ENCODE data around the gene OVOL3. TPM values are rescaled to one million over a fixed set of nuclear protein-coding genes. Genes with fewer than 3 reads are reported as not detected.
"Not testable (repeated sequence)": the region's sequence is repeated elsewhere in the genome, so short reads cannot be mapped to it uniquely, and the experiment has no call there.

The OVOL3 gene
- not detected for polyA plus RNA-seq (2013)

DNA sequence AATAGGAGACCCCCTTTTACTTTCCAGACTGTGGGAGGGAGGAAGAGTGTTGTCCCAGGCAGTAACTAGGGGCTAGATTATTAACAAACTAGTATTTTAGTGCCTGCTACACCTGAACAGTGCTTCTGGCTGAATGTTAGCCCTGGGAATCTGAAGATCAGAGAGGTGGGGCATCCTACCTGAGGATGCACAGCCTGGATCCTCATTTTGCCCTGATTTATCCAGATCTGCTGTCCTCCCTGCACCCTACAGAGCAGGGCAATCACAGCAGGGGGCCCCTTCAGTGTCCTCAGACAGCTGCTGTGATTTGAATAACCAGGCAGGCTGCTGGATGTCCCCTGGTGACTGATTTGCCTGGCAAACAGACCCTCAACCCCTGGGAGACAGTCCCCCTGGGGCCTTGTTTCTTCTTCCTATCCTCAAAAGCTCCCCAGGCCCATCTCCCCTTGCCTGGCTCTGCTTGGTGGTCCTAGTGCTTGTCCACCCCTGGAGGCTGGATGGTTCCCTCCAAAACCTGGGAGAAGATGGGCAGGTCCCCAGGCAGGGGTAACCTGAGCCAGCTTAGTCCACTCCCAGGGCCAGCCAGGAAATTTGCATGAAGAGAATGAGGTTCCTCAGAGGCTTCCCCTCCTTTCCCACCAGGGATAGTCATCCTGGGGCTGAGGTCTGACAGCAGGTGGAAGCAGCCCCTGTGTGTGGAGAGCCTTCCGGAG lies at the start of gene OVOL3:
Gene OVOL3 (plus strand): TSS at position 657 of the 713 bp plus-strand sequence. CDS start 60 bp downstream, outside the sequence.
- H3K4me3 ChIP-seq (ENCODE audit: control insufficient read depth in 1 of 7, extremely low read depth in 1 of 7, insufficient read depth in 4 of 7, low read depth in 2 of 7, low read length in 6 of 7), result no peak within 1 kb of the TSS
- no peaks in the 10 kb centered on the region for H3K9me3 ChIP-seq (ENCODE audit: control extremely low read depth in 1 of 5, control insufficient read depth in 4 of 5, insufficient read depth in 2 of 5, low read depth in 1 of 5, low read length in 4 of 5)
- POLR2A ChIA-PET, result no interaction called here
- no peak for DNase-seq
- WGBS (ENCODE audit: insufficient coverage), result 100% methylated on average over 1 of the region's 1 CpG
- no peak within 1 kb of the TSS for H3K27ac ChIP-seq (ENCODE audit: insufficient read depth in 1 of 2, low read depth in 1 of 2, low read length in 2 of 2, poor library complexity in 1 of 2, severe bottlenecking in 2 of 2)
- CTCF ChIA-PET, result interaction anchor here (1.2 kb wide), 1 partner anchor 15 kb away, joined by 3 read pairs; no protein-coding TSS in a partner anchor
- H3K36me3 ChIP-seq (ENCODE audit: control insufficient read depth in 4 of 4, insufficient read depth in 4 of 4, low read length in 3 of 4), result peaks cover 3 to 44% (median 17%) of the 10 kb centered on the region in 4 experiments
- no peaks in the 10 kb centered on the region for H3K27me3 ChIP-seq (replicated peaks in 2 of 5; ENCODE audit: control insufficient read depth in 4 of 5, insufficient read depth in 5 of 5, low read length in 4 of 5)
- H3K4me1 ChIP-seq (ENCODE audit: control extremely low read depth in 1 of 4, control insufficient read depth in 4 of 4, insufficient read depth in 4 of 4, low read length in 3 of 4), result peaks cover 0 to 16% (median 14%) of the 10 kb centered on the region in 4 experiments

DNA sequence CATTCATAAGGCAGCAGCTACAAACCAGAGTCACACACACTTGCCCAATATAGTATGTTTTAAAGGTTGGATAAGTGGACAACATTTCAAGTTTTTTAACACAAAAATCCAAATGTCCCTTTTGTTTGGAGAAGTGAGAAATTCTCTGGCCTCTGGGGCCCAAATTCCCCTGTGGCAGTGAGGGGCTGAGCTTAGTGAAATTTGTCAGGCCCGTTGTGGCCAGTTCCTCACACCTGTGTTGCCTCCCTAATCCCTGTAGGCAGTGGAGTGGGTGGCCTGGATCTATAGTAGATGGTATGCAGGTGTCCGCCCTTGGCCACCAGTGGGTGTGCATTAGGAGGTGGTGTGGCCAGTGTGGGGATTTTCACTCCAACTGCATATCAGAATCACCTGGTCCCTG lies 49.6 kb upstream of the OVOL3 start:
- Histone ChIP-seq H3K27me3 (replicated peaks in 2 of 5; ENCODE audit: control insufficient read depth in 4 of 5, insufficient read depth in 5 of 5, low read length in 4 of 5) (no peaks in the 10 kb centered on the region), H3K27ac (ENCODE audit: insufficient read depth in 1 of 2, low read depth in 1 of 2, low read length in 2 of 2, poor library complexity in 1 of 2, severe bottlenecking in 2 of 2) (no peak overlapping the region), H3K36me3 (ENCODE audit: control insufficient read depth in 4 of 4, insufficient read depth in 4 of 4, low read length in 3 of 4) (peaks cover 5 to 70% (median 37%) of the 10 kb centered on the region in 4 experiments), H3K4me3 (ENCODE audit: control insufficient read depth in 1 of 7, extremely low read depth in 1 of 7, insufficient read depth in 4 of 7, low read depth in 2 of 7, low read length in 6 of 7) (no peak overlapping the region), H3K9me3 (ENCODE audit: control extremely low read depth in 1 of 5, control insufficient read depth in 4 of 5, insufficient read depth in 2 of 5, low read depth in 1 of 5, low read length in 4 of 5) (no peaks in the 10 kb centered on the region), H3K4me1 (ENCODE audit: control extremely low read depth in 1 of 4, control insufficient read depth in 4 of 4, insufficient read depth in 4 of 4, low read length in 3 of 4) (peaks cover 0 to 5% (median 0%) of the 10 kb centered on the region in 4 experiments)
- CTCF ChIA-PET, result interaction anchor here (0.8 to 1.8 kb wide), 9 partner anchors 11 to 108 kb away, joined by 3 to 9 read pairs (median 3); no protein-coding TSS in a partner anchor
- no peak for DNase-seq
- POLR2A ChIA-PET, result no interaction called here
- 100% methylated on average over 1 of the region's 2 CpGs for WGBS (ENCODE audit: insufficient coverage)

DNA sequence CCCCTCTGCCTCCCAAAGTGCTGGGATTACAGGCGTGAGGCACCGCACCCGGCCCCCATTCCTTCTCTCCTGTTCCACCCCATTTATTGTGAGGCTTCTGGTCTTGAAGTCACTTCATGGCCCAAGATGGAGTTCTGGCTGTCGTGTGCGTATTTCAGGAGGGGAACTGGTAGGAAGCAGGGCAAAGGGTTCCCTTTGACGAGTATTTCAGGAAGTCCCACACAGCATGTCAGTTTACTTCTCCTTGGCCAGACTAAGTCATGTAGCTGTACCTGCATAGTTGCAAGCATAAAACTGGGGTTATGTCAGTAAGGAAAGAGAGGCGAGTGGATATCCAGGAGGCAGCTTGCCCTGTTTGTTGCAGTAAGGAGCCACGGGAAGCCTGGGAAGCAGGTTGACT lies 46.1 kb upstream of the OVOL3 start:
- WGBS (ENCODE audit: insufficient coverage), result 89% methylated on average over 6 of the region's 8 CpGs
- ChIA-PET POLR2A (no interaction called here), CTCF (interaction anchor here (0.6 kb wide), 1 partner anchor 68 kb away, joined by 3 read pairs; no protein-coding TSS in a partner anchor)
- DNase-seq, result no peak
- Histone ChIP-seq H3K27ac (ENCODE audit: insufficient read depth in 1 of 2, low read depth in 1 of 2, low read length in 2 of 2, poor library complexity in 1 of 2, severe bottlenecking in 2 of 2) (no peak overlapping the region), H3K4me3 (ENCODE audit: control insufficient read depth in 1 of 7, extremely low read depth in 1 of 7, insufficient read depth in 4 of 7, low read depth in 2 of 7, low read length in 6 of 7) (no peak overlapping the region), H3K36me3 (ENCODE audit: control insufficient read depth in 4 of 4, insufficient read depth in 4 of 4, low read length in 3 of 4) (peaks cover 5 to 68% (median 34%) of the 10 kb centered on the region in 4 experiments), H3K27me3 (replicated peaks in 2 of 5; ENCODE audit: control insufficient read depth in 4 of 5, insufficient read depth in 5 of 5, low read length in 4 of 5) (no peaks in the 10 kb centered on the region), H3K9me3 (ENCODE audit: control extremely low read depth in 1 of 5, control insufficient read depth in 4 of 5, insufficient read depth in 2 of 5, low read depth in 1 of 5, low read length in 4 of 5) (no peaks in the 10 kb centered on the region), H3K4me1 (ENCODE audit: control extremely low read depth in 1 of 4, control insufficient read depth in 4 of 4, insufficient read depth in 4 of 4, low read length in 3 of 4) (no peaks in the 10 kb centered on the region)

DNA sequence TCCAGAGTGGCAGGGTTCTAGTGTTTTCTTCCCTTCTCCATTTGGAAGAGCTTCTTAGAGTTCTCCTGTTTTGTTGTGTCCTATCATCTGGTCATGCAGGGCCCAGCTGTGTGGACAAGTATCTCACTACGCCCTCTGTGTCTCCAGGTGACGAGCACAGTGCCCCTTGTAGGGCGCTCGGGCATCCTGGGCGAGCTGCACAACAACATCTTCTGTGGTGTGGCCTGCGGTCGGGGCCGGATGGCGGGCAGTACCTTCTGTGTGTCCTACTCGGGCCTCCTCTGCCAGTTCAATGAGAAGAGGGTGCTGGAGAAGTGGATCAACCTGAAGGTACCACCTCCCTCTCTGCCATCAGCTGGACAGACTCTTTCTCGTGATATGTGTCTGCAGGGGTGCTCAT lies 43.3 kb upstream of the OVOL3 start:
- Histone ChIP-seq H3K36me3 (ENCODE audit: control insufficient read depth in 4 of 4, insufficient read depth in 4 of 4, low read length in 3 of 4) (peaks cover 7 to 66% (median 33%) of the 10 kb centered on the region in 4 experiments), H3K9me3 (ENCODE audit: control extremely low read depth in 1 of 5, control insufficient read depth in 4 of 5, insufficient read depth in 2 of 5, low read depth in 1 of 5, low read length in 4 of 5) (no peaks in the 10 kb centered on the region), H3K27me3 (replicated peaks in 2 of 5; ENCODE audit: control insufficient read depth in 4 of 5, insufficient read depth in 5 of 5, low read length in 4 of 5) (no peaks in the 10 kb centered on the region), H3K27ac (ENCODE audit: insufficient read depth in 1 of 2, low read depth in 1 of 2, low read length in 2 of 2, poor library complexity in 1 of 2, severe bottlenecking in 2 of 2) (no peak overlapping the region), H3K4me1 (ENCODE audit: control extremely low read depth in 1 of 4, control insufficient read depth in 4 of 4, insufficient read depth in 4 of 4, low read length in 3 of 4) (no peaks in the 10 kb centered on the region), H3K4me3 (ENCODE audit: control insufficient read depth in 1 of 7, extremely low read depth in 1 of 7, insufficient read depth in 4 of 7, low read depth in 2 of 7, low read length in 6 of 7) (no peak overlapping the region)
- DNase-seq, result no peak
- ChIA-PET POLR2A (no interaction called here), CTCF (no interaction called here)
- 93% methylated on average over 10 of the region's 11 CpGs for WGBS (ENCODE audit: insufficient coverage)

DNA sequence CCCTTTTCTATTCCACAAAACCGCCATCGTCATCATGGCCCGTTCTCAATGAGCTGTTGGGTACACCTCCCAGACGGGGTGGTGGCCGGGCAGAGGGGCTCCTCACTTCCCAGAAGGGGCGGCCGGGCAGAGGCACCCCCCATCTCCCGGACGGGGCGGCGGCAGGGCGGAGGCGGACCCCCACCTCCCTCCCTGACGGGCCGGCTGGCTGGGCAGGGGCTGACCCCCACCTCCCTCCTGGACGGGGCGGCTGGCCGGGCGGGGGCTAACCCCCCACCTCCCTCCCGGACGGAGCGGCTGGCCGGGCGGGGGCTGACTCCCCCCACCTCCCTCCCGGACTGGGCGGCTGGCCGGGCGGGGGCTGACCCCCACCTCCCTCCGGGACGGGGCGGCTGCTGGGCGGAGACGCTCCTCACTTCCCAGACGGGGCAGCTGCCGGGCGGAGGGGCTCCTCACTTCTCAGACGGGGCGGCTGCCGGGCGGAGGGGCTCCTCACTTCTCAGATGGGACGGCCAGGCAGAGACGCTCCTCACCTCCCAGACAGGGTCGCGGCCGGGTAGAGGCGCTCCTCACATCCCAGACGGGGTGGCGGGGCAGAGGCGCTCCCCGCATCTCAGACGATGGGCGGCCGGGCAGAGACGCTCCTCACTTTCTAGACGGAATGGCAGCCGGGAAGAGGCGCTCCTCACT lies 42.0 kb upstream of the OVOL3 start:
- H3K4me1 ChIP-seq (ENCODE audit: control extremely low read depth in 1 of 4, control insufficient read depth in 4 of 4, insufficient read depth in 4 of 4, low read length in 3 of 4); CTCF ChIA-PET; H3K27ac ChIP-seq (ENCODE audit: insufficient read depth in 1 of 2, low read depth in 1 of 2, low read length in 2 of 2, poor library complexity in 1 of 2, severe bottlenecking in 2 of 2); H3K9me3 ChIP-seq (ENCODE audit: control extremely low read depth in 1 of 5, control insufficient read depth in 4 of 5, insufficient read depth in 2 of 5, low read depth in 1 of 5, low read length in 4 of 5); H3K4me3 ChIP-seq (ENCODE audit: control insufficient read depth in 1 of 7, extremely low read depth in 1 of 7, insufficient read depth in 4 of 7, low read depth in 2 of 7, low read length in 6 of 7); POLR2A ChIA-PET; H3K27me3 ChIP-seq (replicated peaks in 2 of 5; ENCODE audit: control insufficient read depth in 4 of 5, insufficient read depth in 5 of 5, low read length in 4 of 5); DNase-seq: not testable (repeated sequence)
- WGBS (ENCODE audit: insufficient coverage), result 96% methylated on average over 19 of the region's 57 CpGs
- peaks cover 10 to 69% (median 34%) of the 10 kb centered on the region in 4 experiments for H3K36me3 ChIP-seq (ENCODE audit: control insufficient read depth in 4 of 4, insufficient read depth in 4 of 4, low read length in 3 of 4)

DNA sequence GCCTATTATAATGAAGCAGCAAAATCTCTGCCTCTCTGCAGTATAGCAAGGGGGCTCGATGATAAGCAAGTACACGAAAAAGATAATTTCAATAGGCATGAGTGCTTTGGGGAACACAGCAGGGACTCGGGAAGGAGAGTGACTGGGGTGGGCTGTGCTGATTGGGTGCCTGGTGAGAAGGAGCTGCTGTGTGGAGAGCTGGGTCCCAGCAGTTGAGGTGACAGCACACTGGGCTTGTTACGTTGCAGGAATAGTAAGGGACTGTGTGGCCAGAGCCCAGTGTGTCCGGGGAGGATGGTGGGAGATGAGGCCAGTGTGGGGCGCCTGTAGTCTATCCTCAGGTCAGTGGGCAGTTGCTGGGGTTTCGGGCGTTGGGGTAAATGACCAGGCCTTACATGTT lies 38.9 kb upstream of the OVOL3 start:
- no peak for DNase-seq

More for the DNA sequence above, 38.9 kb upstream of the OVOL3 start:
- WGBS (ENCODE audit: insufficient coverage), result 82% methylated on average over 8 of the region's 8 CpGs
- peaks cover 5 to 70% (median 25%) of the 10 kb centered on the region in 4 experiments for H3K36me3 ChIP-seq (ENCODE audit: control insufficient read depth in 4 of 4, insufficient read depth in 4 of 4, low read length in 3 of 4)
- CTCF ChIA-PET, result interaction anchor here (1.6 kb wide), 1 partner anchor 11 kb away, joined by 5 read pairs; no protein-coding TSS in a partner anchor
- no peak overlapping the region for H3K4me3 ChIP-seq (ENCODE audit: control insufficient read depth in 1 of 7, extremely low read depth in 1 of 7, insufficient read depth in 4 of 7, low read depth in 2 of 7, low read length in 6 of 7)
- H3K4me1 ChIP-seq (ENCODE audit: control extremely low read depth in 1 of 4, control insufficient read depth in 4 of 4, insufficient read depth in 4 of 4, low read length in 3 of 4), result no peaks in the 10 kb centered on the region
- H3K27ac ChIP-seq (ENCODE audit: insufficient read depth in 1 of 2, low read depth in 1 of 2, low read length in 2 of 2, poor library complexity in 1 of 2, severe bottlenecking in 2 of 2), result no peak overlapping the region
- POLR2A ChIA-PET, result no interaction called here
- no peaks in the 10 kb centered on the region for H3K9me3 ChIP-seq (ENCODE audit: control extremely low read depth in 1 of 5, control insufficient read depth in 4 of 5, insufficient read depth in 2 of 5, low read depth in 1 of 5, low read length in 4 of 5)
- H3K27me3 ChIP-seq (replicated peaks in 2 of 5; ENCODE audit: control insufficient read depth in 4 of 5, insufficient read depth in 5 of 5, low read length in 4 of 5), result no peaks in the 10 kb centered on the region

Measured in common myeloid progenitor, CD34-positive (primary cell).